Activated CD8-positive, alpha-beta memory T cell treated with anti-CD3 and anti-CD28 coated beads, Interleukin-2, amount 50 U/mL, for 48 hours (primary cell): ENCODE results near the gene LGR6.
A peak's percentile ranks its signal among the peaks of the same experiment; 100 is the strongest.
"Not testable (repeated sequence)": the region's sequence is repeated elsewhere in the genome, so short reads cannot be mapped to it uniquely, and the experiment has no call there.

Experiments
- DNase-seq: peaks from one replicate; pipeline ENCODE4 v3.0.0-alpha.2; 2020

The LGR6 gene

DNA sequence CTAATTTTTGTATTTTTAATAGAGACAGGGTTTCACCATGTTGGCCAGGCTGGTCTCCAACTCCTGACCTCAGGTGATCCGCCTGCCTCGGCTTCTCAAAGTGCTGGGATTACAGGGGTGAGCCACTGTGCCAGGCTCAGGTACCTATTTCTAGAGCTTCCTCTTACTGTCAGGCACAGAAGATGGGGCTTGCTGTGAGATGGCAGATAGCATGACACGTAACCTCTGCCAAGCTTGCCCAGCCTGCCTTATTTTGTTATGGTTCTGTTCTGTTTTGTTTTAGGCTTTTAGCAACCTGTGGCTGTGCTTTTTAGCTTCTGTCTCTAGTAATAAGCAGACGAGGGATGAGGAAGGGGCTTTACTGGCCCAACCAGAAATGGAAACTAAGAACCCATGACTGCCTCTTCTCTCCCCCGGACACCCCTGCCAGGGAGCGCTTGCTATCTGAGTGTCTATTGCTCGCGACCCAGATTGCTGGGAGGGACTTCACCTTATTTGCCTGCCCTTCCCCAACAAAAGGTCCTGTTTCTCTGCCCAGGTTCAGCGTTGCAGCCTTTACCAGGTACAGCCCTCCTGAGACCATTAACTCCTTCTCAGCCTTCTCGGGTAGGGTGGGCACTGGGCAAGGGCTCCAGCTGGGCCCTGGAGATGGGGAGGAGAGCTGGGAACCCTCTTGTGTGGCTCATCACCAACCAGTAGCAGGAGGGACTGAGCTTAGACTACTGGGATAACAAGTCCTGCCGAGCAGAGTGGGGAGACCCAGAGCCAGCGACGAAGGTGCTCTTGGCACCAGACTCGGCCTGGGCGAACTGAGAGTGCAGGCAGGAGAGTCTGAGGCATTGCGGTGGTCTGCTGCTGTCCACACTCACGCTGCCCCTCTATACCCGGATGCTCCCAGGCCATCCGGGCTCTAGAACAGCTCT lies 13.5 kb upstream of the LGR6 start:
- DNase-seq, result no peak

DNA sequence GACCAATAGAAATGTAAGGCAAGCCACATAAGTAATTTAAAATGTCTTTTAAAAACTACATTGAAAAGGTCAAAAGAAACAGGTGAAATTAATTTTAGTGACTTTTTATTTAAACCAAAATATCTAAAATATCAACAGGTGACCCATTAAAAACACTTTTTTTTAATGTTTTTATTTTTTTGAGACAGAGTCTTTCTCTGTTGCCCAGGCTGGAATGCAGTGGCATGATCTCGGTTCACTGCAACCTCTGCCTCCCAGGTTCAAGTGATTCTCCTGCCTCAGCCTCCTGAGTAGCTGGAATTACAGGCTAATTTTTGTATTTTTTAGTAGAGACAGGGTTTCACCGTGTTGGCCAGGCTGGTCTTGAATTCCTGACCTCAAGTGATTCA lies 12.9 kb upstream of the LGR6 start:
- not testable (repeated sequence) for DNase-seq

DNA sequence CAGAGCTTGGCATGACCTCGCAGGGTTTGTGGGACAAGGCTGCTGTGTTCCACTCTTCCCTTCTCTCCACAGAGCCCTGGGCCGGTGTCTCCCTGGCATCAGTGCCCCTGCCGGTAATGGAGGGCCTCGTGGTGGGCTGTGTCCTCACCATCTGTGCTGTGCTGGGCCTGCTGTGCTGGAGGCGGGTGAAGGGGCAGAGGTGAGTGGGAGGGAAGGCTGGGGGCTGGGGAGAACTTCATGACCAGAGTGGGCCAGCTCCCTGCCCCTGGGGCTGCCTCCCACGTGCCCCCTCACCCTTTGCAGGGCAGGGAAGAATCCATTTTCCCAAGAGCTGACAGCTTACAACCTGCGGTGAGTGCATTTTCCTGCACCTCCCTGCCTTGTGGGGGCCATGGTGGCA lies 12.0 kb upstream of the LGR6 start:
- DNase-seq, result no peak

GRCh38 chr1:202182040-202182877 lies 11.3 kb upstream of the LGR6 start:
- no peak for DNase-seq

GRCh38 chr1:202184750-202185460 lies 8.7 kb upstream of the LGR6 start:
- peak; percentile 90 for DNase-seq

DNA sequence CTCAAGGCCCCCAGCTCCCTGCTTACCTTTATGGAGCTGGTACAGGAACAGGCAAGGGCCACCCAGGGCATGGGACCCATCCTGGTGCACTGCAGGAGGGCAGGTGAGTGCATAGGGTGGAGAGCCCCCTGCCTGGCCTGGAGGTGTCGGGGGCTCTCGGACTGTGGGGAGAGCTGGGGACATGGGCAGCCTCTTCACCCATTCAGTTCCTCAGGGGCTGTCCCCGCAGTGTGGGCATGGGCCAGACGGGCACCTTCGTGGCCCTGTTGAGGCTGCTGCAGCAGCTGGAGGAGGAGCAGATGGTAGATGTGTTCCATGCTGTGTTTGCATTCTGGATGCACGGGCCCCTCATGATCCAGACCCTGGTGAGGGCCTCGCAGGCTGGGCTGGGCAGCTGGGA lies 7.3 kb upstream of the LGR6 start:
- DNase-seq, result no peak

GRCh38 chr1:202187041-202187671 lies 6.4 kb upstream of the LGR6 start:
- no peak for DNase-seq

GRCh38 chr1:202187697-202188407 lies 5.7 kb upstream of the LGR6 start:
- no peak for DNase-seq

DNA sequence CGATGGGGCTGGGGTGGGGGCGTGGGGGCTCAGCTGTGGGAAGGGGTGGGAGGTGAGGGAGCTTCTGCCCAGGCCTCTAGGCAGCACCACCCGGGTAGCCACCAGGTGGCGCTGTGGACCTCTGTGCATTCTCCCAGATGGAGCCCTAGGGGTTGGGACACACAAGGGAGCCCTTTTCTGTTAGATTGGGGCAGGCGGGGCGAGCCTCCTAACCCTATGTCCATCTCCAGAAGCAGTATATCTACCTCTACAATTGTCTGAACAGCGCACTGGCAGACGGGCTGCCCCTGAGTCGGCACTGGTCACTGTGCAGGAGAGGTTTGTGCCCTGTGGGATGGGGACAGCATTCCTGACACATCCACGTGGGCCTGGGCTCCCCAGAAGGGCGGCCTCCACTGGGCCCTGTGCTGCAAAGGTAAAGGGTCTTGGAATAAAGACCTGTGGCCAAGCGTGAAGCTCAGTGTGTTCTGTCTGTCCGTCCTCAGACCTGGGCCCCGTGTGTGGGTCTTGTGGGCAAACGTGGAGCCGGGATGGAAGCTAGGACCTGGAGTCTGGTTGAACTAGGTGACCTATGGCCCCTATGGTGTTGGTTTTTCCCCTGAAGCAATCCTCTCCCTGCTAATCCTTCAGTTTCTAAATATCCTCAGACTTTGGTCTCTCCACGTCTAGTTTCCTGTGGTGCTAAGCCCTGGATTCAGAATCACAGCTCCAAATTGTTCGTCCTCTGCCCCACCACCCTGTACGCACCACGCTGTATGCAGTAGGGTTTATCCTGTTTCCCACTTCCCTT lies 4.4 kb upstream of the LGR6 start:
- peak; percentile 96 for DNase-seq

- DNase-seq, result no peak
Measured at GRCh38 chr1:202189918-202190715, 3.5 kb upstream of the LGR6 start.

GRCh38 chr1:202191391-202191790 lies 2.2 kb upstream of the LGR6 start:
- not testable (repeated sequence) for DNase-seq

GRCh38 chr1:202192770-202193613 lies 607 bp upstream of the LGR6 start:
- peak; percentile 84 for DNase-seq

DNA sequence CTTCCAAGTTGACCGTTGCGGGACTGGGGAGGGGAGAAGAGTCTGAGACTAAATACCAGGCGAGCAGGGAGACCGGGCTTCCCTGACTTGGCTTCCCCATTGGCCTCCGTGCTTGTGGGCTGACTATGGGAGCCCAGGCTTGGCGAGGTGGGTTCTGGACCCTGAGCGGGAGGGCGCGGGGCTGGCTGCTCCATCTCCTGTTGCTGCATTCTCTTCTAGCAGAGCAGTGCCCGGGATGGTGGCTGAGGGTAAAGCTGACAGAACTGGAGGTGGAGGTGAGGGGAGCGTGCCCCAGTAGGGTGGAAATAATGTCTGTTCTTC lies 689 bp downstream of the LGR6 start:
- DNase-seq, result no peak

GRCh38 chr1:202197653-202198365 lies 4.2 kb downstream of the LGR6 start:
- no peak for DNase-seq

DNA sequence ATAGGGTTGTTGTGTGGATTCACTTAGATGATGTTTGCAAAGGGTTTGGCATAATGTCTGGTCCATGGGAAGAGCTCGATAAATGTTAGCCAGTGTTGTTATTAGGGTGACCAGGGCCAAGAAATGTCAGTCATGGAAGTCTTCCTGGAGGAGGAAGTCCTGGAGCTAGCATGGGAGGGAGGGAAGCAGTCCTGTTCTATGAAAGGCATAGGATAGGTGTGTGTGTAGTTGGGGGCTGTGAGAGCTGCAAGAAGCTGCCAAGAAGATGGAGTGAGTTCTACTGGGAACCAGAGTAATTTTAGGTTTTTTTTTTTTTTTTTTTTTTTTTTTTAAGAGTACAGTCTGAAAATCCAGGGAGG lies 4.7 kb downstream of the LGR6 start:
- DNase-seq, result no peak

DNA sequence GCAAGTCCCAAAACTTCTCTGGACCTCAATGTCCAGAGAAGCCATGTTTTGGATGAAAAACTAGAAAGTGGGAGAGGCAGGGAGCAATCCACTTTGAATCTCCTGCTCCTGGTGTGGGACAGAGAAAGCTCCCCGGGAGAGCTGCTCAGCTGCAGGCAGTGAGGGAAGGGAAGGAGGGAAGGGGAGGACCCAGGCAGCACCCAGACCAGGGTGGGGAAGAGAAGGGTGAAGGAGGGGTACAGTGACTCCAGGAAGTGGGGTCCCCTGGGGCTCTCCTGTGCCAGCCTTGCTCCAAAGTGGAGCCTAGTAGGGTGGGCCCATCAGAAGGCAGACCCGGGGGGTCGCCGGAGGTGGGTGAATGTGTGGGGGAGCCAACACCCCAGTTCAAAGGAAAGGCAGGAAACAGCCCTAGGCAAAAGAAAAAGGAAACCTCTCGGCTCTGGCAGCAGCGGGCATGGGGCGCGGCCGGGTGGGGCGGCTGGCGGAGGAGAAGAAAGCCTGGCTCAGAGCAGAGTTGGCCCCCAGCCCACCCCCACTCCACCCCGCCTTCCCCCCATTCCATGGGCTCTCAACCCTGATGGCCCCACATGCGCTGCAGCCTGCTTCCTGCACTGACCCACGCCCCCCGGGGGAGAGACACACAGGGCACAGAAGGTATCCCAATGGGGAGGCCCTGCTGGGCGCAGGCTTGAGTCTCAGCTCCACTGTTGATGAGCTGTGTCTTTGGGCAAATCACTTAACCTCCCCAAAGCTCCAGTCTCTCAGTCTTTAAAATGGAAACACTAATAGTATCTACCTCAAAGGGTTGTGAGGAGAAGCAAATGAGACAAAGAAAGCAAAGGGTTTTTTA lies 5.7 kb downstream of the LGR6 start:
- DNase-seq, result no peak

DNA sequence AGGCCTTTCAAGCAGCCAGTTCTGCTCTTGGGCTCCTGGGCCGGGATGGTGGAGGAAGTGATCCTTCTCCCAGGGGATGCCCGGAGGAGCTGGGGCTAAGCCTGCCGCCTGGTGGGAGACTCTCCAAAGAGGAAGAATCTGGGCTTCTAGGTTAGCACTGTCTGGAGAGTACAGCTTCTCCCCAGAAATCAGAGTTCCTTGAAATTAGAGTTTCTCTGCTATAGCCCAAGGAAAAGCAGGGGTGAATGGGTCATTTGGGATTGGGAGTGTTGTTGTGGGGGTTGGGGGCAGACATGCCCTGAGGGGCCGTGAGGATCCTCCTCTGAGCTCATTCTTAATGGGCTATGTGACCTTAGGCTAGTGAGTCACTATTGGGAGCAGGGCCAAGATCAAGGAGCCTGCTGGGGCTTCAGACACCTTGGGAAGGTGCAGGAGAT lies 6.5 kb downstream of the LGR6 start:
- no peak for DNase-seq

GRCh38 chr1:202200669-202201068 lies 7.1 kb downstream of the LGR6 start:
- DNase-seq, result no peak
